ENCODE data around the gene SLC7A9.

SLC7A9 gene

GRCh38 chr19:32869369-32869965, at the start of gene SLC7A9:
TSS of gene SLC7A9 (minus strand) at chr19:32869767. CDS start at chr19:32868534, 1,233 bp downstream.
- FAIRE-seq = no peak

GRCh38 chr19:32919365-32919764, 49.8 kb upstream of the SLC7A9 start:
- no peak for DNase-seq (ENCODE audit: insufficient read length, low spot score)
- FAIRE-seq = no peak

More at GRCh38 chr19:32869369-32869965, at the start of gene SLC7A9:
- no peak for DNase-seq (ENCODE audit: insufficient read length, low spot score)

- DNase-seq (ENCODE audit: insufficient read length, low spot score) (no peak), FAIRE-seq (no peak)
These were observed 48.0 kb upstream of the SLC7A9 start for GRCh38 chr19:32917616-32917996.

- FAIRE-seq = no peak
- no peak for DNase-seq (ENCODE audit: insufficient read length, low spot score)
These were observed 47.5 kb upstream of the SLC7A9 start for GRCh38 chr19:32916969-32917615.

DNA sequence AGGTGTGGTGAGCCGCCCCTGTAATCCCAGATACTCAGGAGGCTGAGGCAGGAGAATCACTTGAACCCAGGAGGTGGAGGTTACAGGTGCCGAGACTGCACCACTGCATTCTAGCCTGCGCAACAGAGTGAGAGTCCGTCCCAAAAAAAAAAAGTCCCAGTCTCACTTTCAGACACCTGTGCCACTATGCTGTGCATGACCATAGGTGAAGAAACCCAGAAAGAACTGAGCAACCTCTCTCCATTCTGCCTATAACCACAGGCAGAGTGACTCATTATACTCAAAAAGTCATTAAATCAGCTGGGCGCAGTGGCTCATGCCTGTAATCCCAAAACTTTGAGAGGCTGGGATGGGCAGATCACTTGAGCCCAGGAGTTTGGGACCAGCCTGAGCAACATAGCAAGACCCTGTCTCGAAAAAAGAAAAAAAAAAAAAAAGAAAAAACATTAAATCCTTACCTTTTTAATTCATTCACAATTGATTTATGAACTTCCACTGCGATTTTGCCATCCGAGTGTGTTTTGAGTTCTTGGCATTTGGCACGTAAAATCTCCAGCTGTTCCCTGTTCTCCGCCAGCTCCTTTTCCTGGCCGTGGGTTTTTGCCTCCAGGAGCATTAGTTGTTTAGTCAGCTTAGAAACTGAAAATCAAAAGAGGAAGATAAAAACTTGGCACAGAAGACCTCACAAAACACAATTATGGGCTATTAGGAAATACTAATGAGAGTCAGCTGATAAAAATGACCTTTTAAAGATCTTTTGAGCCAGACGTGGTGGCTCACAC, 45.5 kb upstream of the SLC7A9 start:
- DNase-seq (ENCODE audit: insufficient read length, low spot score) (no peak), FAIRE-seq (no peak)

DNA sequence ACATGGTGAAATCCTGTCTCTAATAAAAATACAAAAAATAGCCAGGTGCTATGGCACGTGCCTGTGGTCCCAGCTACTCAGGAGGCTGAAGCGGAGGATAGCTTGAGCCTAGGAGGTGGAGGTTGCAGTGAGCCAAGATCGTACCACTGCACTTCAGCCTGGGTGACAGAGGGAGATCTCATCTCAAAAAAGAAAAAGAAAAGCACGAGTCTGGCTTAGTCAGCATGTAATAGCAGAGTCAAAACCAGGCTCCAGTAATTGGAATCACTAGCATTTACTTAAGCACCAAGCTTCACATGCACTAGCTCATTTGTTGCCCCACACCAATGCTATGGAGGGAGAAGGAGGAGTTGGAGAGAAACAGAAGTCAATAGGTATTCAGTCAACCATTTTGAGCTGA, 41.9 kb upstream of the SLC7A9 start:
- DNase-seq (ENCODE audit: insufficient read length, low spot score) = no peak
- FAIRE-seq = no peak

- DNase-seq (ENCODE audit: insufficient read length, low spot score) = no peak
- no peak for FAIRE-seq
These were observed 41.3 kb upstream of the SLC7A9 start for GRCh38 chr19:32910874-32911273.

DNA sequence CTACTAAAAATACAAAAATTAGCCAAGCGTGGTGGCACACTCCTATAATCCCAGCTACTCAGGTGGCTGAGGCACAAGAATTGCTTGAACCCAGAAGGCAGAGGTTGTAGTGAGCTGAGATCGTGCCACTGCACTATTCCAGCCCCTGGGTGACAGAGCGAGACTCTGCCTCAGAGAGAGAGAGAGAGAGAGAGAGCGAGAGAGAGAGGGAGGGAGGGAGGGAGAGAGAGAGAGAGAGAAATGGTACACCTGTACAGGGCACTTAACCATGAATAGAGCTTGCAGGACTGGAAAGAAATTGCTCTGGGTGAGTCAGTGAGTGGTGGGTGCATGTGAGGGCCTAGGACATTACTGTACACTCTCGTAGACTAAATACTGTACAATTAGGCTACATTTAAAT, 40.5 kb upstream of the SLC7A9 start:
- FAIRE-seq (no peak), DNase-seq (ENCODE audit: insufficient read length, low spot score) (no peak)

DNA sequence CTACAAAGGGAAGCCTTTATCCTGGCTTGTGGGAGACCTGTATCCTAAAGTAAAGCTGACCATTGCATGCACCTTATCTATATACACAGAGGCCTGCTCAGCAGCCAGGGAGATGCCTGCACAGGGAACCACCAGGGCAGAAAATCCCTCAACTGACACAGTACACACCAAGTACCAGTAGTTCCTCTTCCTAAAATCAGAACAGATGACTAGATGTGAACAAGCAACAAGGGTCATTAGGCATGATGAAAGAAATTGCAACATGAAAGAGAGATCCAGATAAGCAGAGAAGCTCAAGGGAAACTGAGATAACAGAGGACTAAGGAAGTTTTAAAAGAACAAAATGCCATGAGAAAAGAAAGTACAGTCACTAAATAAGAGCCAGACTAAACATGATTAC, 39.7 kb upstream of the SLC7A9 start:
- no peak for FAIRE-seq
- DNase-seq (ENCODE audit: insufficient read length, low spot score) = no peak

- no peak for FAIRE-seq
These were observed 39.1 kb upstream of the SLC7A9 start for GRCh38 chr19:32908641-32909190.

GRCh38 chr19:32902448-32902847, 32.9 kb upstream of the SLC7A9 start:
- no peak for FAIRE-seq
- DNase-seq (ENCODE audit: insufficient read length, low spot score) = no peak

More at GRCh38 chr19:32908641-32909190, 39.1 kb upstream of the SLC7A9 start:
- no peak for DNase-seq (ENCODE audit: insufficient read length, low spot score)

DNA sequence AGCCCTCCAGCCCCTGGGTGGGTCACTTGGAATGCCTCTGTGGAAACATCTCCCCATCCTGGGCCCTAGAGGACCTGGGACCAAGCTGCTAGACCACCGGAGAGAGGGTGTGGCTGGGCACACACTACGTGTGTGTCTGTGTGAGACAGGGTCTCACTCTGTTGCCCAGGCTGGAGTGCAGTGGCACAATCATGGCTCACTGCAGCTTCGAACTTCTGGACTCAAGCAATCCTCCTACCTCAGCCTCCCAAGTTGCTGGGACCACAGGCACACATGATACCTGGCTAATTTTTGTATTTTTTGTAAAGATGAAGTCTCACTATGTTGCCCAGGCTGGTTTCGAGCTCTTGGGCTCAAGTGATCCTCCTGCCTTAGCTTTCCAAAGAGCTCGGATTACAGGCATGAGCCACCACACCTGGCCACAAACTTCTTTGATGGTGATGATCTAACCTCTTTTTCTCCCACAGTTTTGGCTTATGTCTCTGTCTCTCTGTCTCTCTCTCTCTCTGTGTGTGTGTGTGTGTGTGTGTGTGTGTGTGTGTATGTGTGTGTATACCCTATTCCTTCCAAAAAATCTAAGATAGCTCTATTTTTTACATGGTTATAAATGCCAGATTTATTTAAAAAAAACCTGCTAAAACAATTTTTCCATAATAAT, 32.1 kb upstream of the SLC7A9 start:
- FAIRE-seq = no peak
- DNase-seq (ENCODE audit: insufficient read length, low spot score) = no peak

- FAIRE-seq (no peak), DNase-seq (ENCODE audit: insufficient read length, low spot score) (no peak)
These were observed 27.1 kb upstream of the SLC7A9 start for GRCh38 chr19:32896516-32897214.

- no peak for FAIRE-seq
- DNase-seq (ENCODE audit: insufficient read length, low spot score) = no peak
These were observed 25.8 kb upstream of the SLC7A9 start for GRCh38 chr19:32895384-32895783.

- no peak for FAIRE-seq
- no peak for DNase-seq (ENCODE audit: insufficient read length, low spot score)
These were observed 22.0 kb upstream of the SLC7A9 start for GRCh38 chr19:32891609-32892008.

- FAIRE-seq = no peak
These were observed 21.3 kb upstream of the SLC7A9 start for GRCh38 chr19:32890841-32891240.

DNA sequence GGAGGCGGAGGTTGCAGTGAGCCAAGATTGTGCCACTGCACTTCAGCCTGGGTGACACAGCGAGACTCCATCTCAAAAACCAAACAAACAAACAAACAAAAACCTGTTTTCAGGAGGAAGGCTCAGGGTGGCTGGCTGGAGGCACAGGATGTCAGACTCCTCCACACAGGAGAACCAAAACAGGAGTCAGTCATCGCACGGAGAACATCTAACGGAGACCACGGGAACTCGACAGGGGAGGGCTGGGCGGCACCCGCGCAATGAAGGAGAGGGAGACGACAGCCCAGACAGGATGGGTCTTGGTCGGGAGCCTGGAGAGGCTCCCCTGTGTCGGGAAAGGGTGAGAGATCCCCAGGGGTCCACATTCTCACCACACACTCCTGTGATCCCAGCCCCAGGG, 20.8 kb upstream of the SLC7A9 start:
- FAIRE-seq = no peak
- DNase-seq (ENCODE audit: insufficient read length, low spot score) = no peak

More at GRCh38 chr19:32890841-32891240, 21.3 kb upstream of the SLC7A9 start:
- no peak for DNase-seq (ENCODE audit: insufficient read length, low spot score)

GRCh38 chr19:32889137-32889934, 19.8 kb upstream of the SLC7A9 start:
- FAIRE-seq (no peak), DNase-seq (ENCODE audit: insufficient read length, low spot score) (no peak)

DNA sequence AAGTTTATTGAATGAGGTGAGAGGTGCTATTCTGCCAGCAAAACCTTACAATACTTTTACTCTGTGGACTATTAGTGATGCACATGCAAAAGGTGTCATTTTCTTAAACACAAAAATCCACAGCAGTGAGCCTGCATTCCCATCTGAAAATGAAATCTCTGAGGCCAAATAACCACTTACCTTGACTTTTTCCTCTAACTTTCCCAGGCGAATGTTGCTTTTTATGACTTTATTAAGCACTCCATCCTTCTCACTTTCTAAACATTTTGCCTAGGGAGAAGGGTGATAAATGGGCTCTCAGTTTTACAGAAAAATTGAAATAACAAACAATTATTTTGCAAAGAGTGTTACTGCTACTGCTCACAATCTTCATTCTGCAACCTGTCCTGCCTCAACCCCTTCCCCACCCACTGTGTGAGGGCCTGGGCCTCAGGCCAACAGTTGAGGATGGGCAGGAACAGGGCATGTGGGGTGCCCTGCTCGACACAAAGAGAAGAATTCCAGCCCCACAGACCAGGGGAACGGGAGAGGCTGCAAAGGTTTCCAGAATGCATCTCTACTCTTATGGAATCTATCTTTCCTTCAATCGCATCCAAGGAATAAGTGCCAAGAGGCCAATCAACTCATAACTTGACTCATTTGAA, 18.1 kb upstream of the SLC7A9 start:
- FAIRE-seq (no peak), DNase-seq (ENCODE audit: insufficient read length, low spot score) (no peak)

Data from HTR-8/SVneo (cell line).